A673 (cell line): Measurements from ENCODE around the gene PNLIPRP2.

ENCODE experiments used
- EZH2 ChIP-seq: fragments of 200-600 bp; sonication (generic); IDR thresholded peaks from 2 replicates; pipeline ENCODE4 v1.6.1; 2017; ENCODE audit warnings: borderline replicate concordance, low read depth, mild to moderate bottlenecking, mixed read lengths, antibody characterized with exemption, low read length; ENCODE audit not compliant: poor library complexity, severe bottlenecking
- TF ChIP-seq, protein P1 (sequence below): fragments of 300-800, 200-600 bp; sonication (generic); conservative IDR thresholded peaks from 2 replicates; pipeline ENCODE4 v1.5.1; 2017; ENCODE audit warnings: low read depth, mild to moderate bottlenecking, antibody characterized with exemption, low read length, moderate library complexity, mixed read lengths

DNA sequence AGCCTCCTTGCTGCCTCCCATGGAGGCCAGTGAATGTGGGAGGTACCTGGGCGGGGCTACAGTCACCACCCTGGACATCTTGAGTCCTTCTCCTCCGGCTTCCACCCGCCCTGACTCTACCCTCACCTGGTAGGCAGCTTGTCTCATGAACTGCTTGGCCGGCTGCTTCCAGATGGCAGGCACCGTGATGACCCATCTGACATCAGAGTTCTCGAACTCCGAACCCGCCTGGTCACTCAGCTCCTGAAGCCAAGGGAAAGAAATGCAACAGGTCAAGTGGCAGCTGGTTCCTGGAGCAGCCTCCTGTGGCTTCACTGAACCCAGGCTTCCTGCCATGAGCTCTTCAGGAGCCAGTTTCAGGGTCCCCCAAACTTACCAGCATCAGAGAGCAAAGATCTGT lies 71.5 kb downstream of the PNLIPRP2 start:
- TF ChIP-seq EZH2: no peak
- TF ChIP-seq, protein P1, sequence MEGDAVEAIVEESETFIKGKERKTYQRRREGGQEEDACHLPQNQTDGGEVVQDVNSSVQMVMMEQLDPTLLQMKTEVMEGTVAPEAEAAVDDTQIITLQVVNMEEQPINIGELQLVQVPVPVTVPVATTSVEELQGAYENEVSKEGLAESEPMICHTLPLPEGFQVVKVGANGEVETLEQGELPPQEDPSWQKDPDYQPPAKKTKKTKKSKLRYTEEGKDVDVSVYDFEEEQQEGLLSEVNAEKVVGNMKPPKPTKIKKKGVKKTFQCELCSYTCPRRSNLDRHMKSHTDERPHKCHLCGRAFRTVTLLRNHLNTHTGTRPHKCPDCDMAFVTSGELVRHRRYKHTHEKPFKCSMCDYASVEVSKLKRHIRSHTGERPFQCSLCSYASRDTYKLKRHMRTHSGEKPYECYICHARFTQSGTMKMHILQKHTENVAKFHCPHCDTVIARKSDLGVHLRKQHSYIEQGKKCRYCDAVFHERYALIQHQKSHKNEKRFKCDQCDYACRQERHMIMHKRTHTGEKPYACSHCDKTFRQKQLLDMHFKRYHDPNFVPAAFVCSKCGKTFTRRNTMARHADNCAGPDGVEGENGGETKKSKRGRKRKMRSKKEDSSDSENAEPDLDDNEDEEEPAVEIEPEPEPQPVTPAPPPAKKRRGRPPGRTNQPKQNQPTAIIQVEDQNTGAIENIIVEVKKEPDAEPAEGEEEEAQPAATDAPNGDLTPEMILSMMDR: no peak
